ENCODE measurements around the gene EFNA2. TPM values are rescaled to one million over a fixed set of nuclear protein-coding genes. Genes with fewer than 3 reads are reported as not detected.
"Not testable (repeated sequence)": the region's sequence is repeated elsewhere in the genome, so short reads cannot be mapped to it uniquely, and the experiment has no call there.

EFNA2 gene
- total RNA-seq, 1 donor = not detected

- DNase-seq (ENCODE audit: low read depth in 2 of 3, low spot score in 2 of 3) = no peak
These were observed 9.0 kb downstream of the EFNA2 start for GRCh38 chr19:1294688-1295087.

- peak in 2 of 3 donors; percentile 52 to 55 for DNase-seq (ENCODE audit: low read depth in 2 of 3, low spot score in 2 of 3)
These were observed 9.7 kb downstream of the EFNA2 start for GRCh38 chr19:1295169-1296012.

- no peak for DNase-seq (ENCODE audit: low read depth in 2 of 3, low spot score in 2 of 3)
These were observed 10.4 kb downstream of the EFNA2 start for GRCh38 chr19:1296078-1296477.

- DNase-seq (ENCODE audit: low read depth in 2 of 3, low spot score in 2 of 3) = no peak
These were observed 11.1 kb downstream of the EFNA2 start for GRCh38 chr19:1296575-1297271.

GRCh38 chr19:1298235-1298634 is 12.6 kb downstream of the EFNA2 start:
- DNase-seq (ENCODE audit: low read depth in 2 of 3, low spot score in 2 of 3) = no peak

GRCh38 chr19:1299801-1300200 is 14.1 kb downstream of the EFNA2 start:
- DNase-seq (ENCODE audit: low read depth in 2 of 3, low spot score in 2 of 3) = no peak

- no peak for DNase-seq (ENCODE audit: low read depth in 2 of 3, low spot score in 2 of 3)
These were observed 15.2 kb downstream of the EFNA2 start for GRCh38 chr19:1300744-1301490.

GRCh38 chr19:1302533-1303239 is 17.0 kb downstream of the EFNA2 start:
- no peak for DNase-seq (ENCODE audit: low read depth in 2 of 3, low spot score in 2 of 3)

GRCh38 chr19:1304197-1304924 is 18.7 kb downstream of the EFNA2 start:
- no peak for DNase-seq (ENCODE audit: low read depth in 2 of 3, low spot score in 2 of 3)

- not testable (repeated sequence) for DNase-seq (ENCODE audit: low read depth in 2 of 3, low spot score in 2 of 3)
These were observed 19.7 kb downstream of the EFNA2 start for GRCh38 chr19:1305354-1305753.

GRCh38 chr19:1307320-1307719 is 21.6 kb downstream of the EFNA2 start:
- DNase-seq (ENCODE audit: low read depth in 2 of 3, low spot score in 2 of 3) = no peak

GRCh38 chr19:1307755-1308303 is 22.2 kb downstream of the EFNA2 start:
- no peak for DNase-seq (ENCODE audit: low read depth in 2 of 3, low spot score in 2 of 3)

- no peak for DNase-seq (ENCODE audit: low read depth in 2 of 3, low spot score in 2 of 3)
These were observed 23.0 kb downstream of the EFNA2 start for GRCh38 chr19:1308718-1309117.

- DNase-seq (ENCODE audit: low read depth in 2 of 3, low spot score in 2 of 3) = no peak
These were observed 24.5 kb downstream of the EFNA2 start for GRCh38 chr19:1309977-1310852.

- DNase-seq (ENCODE audit: low read depth in 2 of 3, low spot score in 2 of 3) = no peak
These were observed 25.1 kb downstream of the EFNA2 start for GRCh38 chr19:1310853-1311180.

- no peak for DNase-seq (ENCODE audit: low read depth in 2 of 3, low spot score in 2 of 3)
These were observed 25.9 kb downstream of the EFNA2 start for GRCh38 chr19:1311543-1312091.

- no peak for DNase-seq (ENCODE audit: low read depth in 2 of 3, low spot score in 2 of 3)
These were observed 27.4 kb downstream of the EFNA2 start for GRCh38 chr19:1312767-1313694.
